ENCODE results near the gene PSMD7. TPM values are rescaled to one million over a fixed set of nuclear protein-coding genes. Genes with fewer than 3 reads are reported as not detected.

Gene PSMD7
- total RNA-seq, 1 donor from 2014 or later: 59.7 TPM

GRCh38 chr16:74296104-74296431 is 546 bp upstream of the PSMD7 start:
- peak; percentile 1 for ATAC-seq
- Histone ChIP-seq H3K27ac (peak overlapping the region; percentile 85), H3K4me1 (peaks cover 26% of the 10 kb centered on the region), H3K9me3 (peaks cover 12% of the 10 kb centered on the region), H3K4me3 (peak overlapping the region; percentile 95), H3K27me3 (no peaks in the 10 kb centered on the region), H3K36me3 (peaks cover 30% of the 10 kb centered on the region)
- intact Hi-C loops (cut with DNase I): no loop called here
- TF ChIP-seq, protein P1, sequence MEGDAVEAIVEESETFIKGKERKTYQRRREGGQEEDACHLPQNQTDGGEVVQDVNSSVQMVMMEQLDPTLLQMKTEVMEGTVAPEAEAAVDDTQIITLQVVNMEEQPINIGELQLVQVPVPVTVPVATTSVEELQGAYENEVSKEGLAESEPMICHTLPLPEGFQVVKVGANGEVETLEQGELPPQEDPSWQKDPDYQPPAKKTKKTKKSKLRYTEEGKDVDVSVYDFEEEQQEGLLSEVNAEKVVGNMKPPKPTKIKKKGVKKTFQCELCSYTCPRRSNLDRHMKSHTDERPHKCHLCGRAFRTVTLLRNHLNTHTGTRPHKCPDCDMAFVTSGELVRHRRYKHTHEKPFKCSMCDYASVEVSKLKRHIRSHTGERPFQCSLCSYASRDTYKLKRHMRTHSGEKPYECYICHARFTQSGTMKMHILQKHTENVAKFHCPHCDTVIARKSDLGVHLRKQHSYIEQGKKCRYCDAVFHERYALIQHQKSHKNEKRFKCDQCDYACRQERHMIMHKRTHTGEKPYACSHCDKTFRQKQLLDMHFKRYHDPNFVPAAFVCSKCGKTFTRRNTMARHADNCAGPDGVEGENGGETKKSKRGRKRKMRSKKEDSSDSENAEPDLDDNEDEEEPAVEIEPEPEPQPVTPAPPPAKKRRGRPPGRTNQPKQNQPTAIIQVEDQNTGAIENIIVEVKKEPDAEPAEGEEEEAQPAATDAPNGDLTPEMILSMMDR (IDR thresholded peaks at IDR 0.05): no peak
- DNase-seq: no peak

DNA sequence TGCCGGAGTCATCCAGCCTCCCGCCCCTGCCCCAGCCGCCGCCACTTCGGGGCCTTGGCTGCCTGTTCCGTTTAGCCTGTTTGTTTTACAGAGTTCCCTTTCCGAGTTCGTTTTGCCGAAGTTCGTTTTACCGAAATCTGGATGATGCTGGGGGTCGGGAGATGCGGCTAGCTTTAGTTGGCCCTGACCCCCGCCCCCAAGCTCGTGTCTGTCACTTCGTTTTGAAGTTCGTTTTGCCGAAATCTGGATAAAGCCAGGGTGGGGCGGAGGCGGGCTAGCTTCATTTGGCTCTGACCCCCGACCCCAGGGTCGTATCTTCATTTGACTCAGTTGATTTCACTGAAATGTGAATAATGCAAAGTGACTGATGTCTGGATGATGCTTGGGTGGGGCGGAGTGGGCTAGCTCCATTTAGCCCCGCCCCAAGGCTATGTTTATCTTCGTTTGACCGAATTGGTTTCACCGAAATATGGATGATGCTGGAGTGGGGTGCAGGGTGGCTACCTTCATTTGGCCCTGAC is 591 bp downstream of the PSMD7 start:
- DNase-seq: no peak
- intact Hi-C loops (cut with DNase I): no loop called here

DNA sequence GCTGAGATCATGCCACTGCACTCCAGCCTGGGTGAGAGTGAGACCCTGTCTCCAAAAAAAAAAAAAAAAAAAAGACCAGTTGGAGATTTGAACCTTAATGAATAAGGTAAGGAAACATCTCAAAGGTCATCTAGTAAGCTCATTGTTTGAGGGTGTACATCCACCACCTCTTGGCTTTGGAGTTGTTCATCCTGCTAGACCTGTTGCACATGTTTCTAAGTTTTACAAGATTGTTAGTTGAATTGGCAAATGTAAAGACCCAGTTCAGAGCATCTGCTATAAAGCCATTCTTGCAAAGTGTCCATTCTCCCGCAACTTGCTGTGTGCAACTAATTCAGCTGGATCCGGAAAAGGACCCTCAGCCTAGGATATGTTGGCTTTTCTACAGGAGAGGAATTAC is 1.5 kb downstream of the PSMD7 start:
- no peak for DNase-seq
- peak overlapping the region; percentile 95 for H3K4me3 ChIP-seq
- H3K27ac ChIP-seq: no peak overlapping the region

More for the DNA sequence above, 591 bp downstream of the PSMD7 start:
- Histone ChIP-seq H3K9me3 (peaks cover under 1% of the 10 kb centered on the region), H3K27me3 (no peaks in the 10 kb centered on the region), H3K36me3 (peaks cover 41% of the 10 kb centered on the region), H3K27ac (peak overlapping the region; percentile 85), H3K4me1 (peaks cover 26% of the 10 kb centered on the region), H3K4me3 (peak overlapping the region; percentile 95)
- TF ChIP-seq, protein P1 (IDR thresholded peaks at IDR 0.05): no peak
- peak; percentile 2 for ATAC-seq

DNA sequence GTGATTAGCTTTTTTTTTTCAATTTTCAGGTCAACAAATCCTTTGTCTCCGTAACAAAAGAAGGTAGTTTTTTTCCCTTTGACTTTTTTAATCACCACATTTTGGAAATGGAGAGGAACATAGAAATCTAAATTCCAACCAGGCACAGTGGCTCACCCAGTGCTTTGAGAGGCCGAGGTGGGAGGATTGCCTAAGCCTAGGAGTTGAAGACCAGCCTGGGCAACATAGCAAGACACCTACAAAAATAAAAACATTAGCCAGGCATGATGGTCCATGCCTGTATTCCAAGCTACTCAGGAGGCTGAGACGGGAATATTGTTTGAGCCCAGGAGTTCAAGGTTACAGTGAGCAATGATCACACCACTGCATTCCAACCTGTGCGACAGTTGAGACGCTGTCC is 5.7 kb downstream of the PSMD7 start:
- Histone ChIP-seq H3K27me3 (no peaks in the 10 kb centered on the region), H3K27ac (no peak overlapping the region), H3K4me1 (peaks cover 20% of the 10 kb centered on the region), H3K4me3 (no peak overlapping the region), H3K36me3 (peaks cover 93% of the 10 kb centered on the region), H3K9me3 (no peaks in the 10 kb centered on the region)
- DNase-seq (no peak), ATAC-seq (no peak)
- intact Hi-C loops (cut with DNase I): no loop called here
- TF ChIP-seq, protein P1 (IDR thresholded peaks at IDR 0.05): no peak

More for the DNA sequence above, 1.5 kb downstream of the PSMD7 start:
- ATAC-seq: no peak
- H3K36me3 ChIP-seq: peaks cover 50% of the 10 kb centered on the region
- H3K4me1 ChIP-seq: peaks cover 26% of the 10 kb centered on the region
- no peaks in the 10 kb centered on the region for H3K9me3 ChIP-seq
- intact Hi-C loops (cut with DNase I): no loop called here
- H3K27me3 ChIP-seq: no peaks in the 10 kb centered on the region
- TF ChIP-seq, protein P1 (IDR thresholded peaks at IDR 0.05): no peak

GRCh38 chr16:74304164-74304834 is 7.7 kb downstream of the PSMD7 start:
- no peak overlapping the region for H3K27ac ChIP-seq
- intact Hi-C loops (cut with DNase I): no loop called here
- H3K36me3 ChIP-seq: peaks cover 87% of the 10 kb centered on the region
- TF ChIP-seq, protein P1 (IDR thresholded peaks at IDR 0.05): peak; percentile 26
- ATAC-seq (no peak), DNase-seq (no peak)
- H3K27me3 ChIP-seq: no peaks in the 10 kb centered on the region
- no peak overlapping the region for H3K4me3 ChIP-seq
- peaks cover 2% of the 10 kb centered on the region for H3K4me1 ChIP-seq
- no peaks in the 10 kb centered on the region for H3K9me3 ChIP-seq
